Limb (tissue), 2 donors: ENCODE data around the gene GDPGP1.

Source experiments
- DNase-seq, 2 donors: peaks; one replicate each; pipeline ENCODE4 v3.0.0-alpha.2; 2016; ENCODE audit errors: extremely low spot score in 2 of 2

The GDPGP1 gene

DNA sequence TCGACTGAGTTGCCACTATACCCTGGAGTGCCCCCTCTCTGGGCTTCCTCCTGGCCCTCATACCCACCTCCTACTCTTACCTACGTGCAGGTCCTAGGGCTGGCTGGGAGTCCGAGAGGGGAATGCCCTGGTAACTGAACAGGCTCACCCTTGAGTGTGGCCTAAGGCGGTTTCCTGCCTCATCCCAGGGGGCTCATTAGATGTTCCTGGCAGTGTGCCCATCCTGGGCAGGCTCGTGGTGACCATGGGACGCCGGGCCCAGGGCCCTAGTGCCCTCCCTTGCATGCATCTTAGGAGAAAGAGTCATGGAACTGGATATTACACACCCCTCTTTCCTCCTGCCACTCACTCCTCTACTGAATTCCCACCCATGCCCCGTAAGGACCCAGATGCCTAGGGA lies 30.1 kb upstream of the GDPGP1 start:
- peak in 1 of 2 donors; percentile 58 for DNase-seq

DNA sequence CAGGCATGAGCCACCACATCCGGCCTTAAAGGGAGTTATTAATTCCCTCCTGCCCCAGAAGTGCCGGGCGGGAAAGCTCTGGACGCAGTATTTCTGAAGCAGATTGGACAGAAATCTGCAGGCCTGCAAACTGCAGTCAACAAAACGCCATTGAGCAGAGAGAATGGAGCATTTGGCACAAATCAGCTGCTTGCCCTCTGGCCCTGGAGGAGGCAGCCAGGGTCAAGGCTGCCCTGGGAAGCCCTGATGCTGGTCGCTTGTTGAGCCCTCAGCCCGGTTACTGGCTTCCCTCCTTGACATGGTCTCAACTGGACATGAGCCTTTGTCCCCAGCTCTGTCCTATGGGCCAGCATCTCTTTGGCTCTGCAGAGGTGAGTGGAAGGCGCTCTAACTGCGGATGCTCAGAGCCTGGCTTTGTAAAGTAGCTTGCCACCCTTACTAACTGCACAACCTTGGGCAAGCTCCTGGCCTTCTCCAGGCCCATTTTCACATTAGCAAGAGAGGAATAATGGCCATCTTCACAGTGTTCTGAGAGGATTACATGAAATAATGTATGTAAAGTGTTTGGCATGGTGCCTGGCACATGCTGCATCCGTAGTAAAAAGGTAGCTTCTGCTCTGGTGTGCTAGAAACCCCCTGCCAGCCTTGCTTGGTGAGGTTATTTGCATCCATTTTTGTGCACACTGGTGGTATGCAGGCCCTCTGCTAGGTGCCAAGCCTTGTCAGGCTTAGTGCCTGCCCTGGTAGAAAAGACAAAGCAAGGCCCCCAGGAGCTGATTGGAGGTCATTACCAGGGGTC lies 28.8 kb upstream of the GDPGP1 start:
- no peak for DNase-seq

DNA sequence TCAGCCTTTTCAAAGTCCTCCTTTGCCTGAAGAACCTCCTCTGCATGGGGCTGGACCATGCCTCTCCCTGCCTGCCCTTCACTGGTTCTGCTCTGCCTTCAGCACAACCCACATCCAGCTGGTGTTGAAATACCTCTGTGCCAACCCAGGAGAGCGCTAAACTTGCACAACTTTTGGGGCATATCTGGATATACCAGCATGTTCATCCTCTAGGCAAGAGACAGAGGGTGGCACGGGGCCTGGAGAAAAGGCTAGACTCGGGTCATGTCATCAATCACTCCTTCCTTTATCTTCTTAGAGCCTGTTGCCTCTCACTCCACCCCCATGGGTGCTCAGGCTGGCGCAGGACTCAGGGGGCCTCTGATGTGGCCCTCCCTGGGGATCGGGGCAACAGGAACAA lies 28.1 kb upstream of the GDPGP1 start:
- DNase-seq: no peak

DNA sequence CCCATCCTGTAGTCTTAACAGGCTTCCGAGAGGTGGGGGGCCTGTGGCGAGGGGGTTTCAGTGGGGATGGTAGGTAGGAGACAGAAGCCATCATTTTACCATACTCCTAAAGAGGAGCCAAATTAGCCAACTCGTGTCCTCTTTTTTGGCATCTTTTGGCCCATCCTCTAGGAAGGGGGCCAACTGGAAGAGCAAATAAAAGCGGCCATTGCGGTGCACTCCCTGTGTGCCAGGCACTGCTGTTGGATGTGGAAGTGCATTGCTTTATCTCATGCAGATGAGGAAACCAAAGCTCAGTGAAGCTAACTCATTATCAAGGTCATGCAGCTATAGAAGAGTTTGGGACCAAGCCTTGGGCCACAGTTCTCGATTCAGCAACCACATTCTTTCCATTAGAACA lies 26.8 kb upstream of the GDPGP1 start:
- no peak for DNase-seq

DNA sequence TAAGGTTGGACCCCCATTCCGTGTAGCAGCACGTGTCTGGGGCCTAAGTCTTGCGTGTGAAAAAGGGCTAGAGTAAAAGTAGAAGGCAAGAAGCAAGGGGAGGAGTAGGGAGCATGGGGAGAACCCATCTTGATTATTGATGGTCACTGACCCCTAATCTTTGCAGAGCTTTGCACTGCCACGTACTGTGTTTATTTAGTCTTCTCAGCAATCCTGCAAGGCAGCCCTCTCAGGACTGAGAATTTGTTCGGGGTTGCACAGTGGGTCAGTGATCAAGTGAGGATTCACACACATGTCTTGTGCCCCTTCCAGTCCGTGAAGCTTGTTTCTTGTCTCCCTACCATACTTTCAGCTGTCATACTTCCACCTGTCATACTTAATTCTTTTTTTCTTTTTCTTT lies 25.7 kb upstream of the GDPGP1 start:
- DNase-seq: no peak

DNA sequence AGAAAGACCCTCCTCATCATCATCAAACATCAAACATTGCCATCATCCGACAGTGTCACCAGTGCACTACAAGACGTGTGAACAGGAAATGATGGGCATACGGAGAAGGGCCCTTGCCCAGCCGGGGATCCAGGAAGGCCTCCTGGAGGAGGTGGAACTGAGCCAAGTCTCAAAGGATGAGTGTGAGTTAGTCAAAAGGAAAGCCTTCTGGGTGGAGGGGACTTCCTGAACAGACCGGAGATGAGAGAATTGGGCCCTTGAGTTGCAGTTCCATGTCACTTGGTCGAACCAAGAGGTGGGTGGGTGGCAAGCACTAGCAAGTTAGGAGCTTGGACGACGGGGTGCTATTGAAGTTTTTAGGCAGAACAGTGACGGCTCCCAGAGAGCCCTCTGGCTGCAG lies 24.4 kb upstream of the GDPGP1 start:
- no peak for DNase-seq

DNA sequence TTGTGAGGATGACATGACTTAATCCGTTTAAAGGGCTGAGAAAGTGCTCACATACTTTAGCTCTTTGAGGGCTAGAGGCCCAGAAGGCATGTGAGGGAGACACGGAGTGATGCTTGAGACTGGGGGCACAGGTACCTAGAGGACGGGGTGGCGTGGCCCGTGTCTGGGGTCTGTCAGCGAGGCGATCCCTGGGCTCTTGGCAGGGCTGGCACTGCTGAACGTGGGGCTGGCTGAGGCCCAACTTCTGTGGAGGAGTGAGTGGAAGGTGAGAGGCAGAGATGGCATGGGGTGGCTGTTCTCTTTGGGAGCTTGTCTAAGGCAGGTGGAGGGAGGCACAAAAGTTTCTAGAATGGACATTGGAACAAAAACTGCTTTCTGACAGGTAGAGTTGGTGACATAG lies 23.4 kb upstream of the GDPGP1 start:
- DNase-seq: no peak

DNA sequence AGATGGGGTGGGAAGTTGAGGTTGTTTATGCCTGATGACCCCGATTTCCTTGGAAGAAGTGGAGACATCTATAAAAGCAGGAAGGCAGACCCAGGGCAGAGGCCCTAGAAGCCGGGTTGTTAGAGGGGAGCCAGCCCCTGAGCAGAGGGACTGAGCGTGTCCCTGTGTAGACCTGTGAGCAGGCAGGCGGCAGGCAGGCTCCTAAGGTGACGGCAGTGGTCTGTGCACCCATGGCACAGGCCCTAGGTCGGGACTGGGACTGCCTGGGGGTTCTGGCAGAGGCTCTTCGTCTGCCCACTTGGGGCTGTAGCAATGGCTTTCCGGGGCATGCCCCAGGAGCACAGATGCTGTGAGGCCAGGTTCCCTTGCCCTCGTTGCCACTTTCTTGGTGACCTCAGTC lies 23.0 kb upstream of the GDPGP1 start:
- no peak for DNase-seq

DNA sequence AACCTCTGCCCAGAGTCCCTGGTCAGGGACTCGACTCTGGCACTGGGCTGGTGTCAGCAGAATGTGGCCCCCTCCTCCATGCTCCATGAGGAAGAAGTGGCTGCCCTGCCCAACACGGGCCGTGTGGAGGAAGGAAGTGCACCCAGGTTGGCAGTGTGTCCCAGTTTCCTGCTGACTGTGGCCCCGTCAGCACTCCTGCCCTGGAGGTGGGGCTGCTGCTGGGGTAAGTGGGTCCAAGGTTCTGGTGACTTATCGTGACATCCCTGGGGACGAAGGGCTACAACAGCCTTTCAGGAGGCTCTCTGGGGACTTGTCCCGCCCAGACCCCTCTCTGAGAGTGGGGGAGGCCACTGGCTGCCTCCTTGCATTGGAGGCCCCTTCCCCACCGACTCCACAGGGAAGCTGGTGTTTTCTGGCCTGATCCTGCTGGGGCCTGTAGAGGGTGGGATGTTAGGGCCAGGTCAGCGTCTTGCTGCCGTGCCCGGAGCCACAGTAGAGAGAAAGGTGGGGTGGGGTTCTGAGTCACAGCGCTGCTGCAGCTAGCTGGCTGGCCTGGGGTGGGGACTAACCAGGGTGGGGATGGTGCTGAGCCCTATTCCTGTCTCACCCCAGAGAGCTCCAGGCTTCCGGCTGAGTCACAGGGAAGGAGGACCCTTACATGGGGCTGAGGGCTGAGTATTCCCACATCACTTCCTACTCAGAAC lies 22.4 kb upstream of the GDPGP1 start:
- no peak for DNase-seq

DNA sequence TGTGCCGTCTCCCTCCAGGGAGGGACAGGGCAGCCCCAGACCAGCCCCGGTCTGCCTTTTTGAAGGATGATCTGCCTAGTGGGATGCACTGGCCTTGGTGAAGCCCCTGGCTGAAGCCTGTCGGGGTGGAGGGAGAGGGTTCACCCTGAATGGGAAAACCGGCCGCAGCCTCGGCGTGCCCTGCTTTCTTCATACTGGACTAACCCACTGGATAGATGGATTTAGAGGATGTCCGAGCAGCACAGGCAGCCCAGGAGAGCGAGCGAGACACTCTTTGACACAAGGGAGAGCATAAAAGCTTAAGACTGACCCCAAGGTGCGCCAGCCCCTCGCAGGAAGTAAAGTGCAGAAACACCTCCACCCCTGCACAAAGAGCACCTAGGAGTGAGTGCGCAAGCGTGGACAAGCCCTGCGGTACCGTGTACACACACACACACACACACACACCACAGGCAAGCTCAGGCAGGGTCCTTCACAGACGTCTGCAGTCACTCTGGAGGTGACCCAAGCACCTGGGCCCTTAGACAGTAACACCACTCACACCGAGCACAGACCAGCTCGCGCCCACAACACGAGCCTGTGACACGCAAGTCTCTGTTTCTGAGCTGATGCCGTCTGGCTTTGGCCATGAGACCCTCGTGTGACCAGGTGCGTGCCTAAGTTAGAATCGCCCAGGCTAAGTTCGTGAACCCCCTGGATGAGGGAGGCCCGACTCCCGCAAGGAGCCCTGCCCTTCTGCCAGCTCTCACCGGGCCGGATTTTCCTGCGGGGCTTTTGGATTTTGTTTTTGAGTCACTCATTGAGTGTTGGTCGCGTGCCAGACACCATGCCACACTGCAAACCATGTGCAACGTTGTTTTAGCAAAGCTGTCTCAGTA lies 21.5 kb upstream of the GDPGP1 start:
- DNase-seq: no peak

DNA sequence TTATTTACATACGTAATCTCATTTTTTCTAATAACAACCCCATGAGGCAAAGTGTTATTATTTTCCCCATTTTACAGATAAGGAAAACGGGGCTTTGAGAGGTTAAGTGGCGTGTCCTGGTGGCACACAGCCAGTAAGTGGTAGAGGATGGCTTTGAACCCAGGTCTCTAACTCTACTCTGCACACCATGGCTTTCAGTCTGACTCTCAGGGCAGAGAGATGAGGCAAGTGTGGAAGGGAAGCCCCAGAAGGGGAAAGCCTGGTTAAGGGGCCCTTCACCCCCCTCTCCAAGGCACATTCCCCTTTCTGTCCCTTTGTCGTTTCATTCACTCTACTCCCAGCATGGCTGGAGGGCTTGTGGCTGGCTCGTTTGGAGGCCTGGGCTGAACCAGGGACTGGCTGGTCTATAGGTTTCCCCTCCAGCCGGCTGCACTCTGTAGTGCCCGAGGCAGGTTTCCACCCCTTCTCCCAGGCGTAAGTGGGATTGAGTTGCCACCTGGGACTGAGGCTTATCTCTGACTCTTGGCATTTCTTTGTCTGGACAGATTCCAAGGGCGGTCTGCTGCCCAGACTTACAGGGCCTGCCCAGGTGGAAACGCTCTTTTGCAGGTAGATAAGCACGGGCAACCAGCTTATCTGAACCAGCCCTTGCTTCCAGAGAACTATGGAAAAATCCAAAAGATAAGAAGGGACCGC lies 20.7 kb upstream of the GDPGP1 start:
- no peak for DNase-seq

DNA sequence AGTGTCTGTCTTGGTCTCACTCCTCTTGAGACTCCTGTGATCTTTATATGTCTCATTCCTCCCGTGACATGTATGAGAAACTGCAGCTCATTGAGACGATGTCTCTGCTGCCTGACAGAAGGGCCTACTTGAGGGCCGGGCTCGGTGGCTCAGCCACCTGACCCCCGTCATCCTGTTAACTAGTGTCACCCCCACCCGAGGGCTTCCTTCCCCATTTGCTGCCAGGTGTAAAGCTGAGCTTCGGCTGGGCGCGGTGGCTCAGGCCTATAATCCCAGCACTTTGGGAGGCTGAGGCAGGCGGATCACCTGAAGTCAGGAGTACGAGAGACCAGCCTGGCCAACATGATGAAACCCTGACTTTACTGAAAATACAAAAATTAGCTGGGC lies 20.2 kb upstream of the GDPGP1 start:
- no peak for DNase-seq

DNA sequence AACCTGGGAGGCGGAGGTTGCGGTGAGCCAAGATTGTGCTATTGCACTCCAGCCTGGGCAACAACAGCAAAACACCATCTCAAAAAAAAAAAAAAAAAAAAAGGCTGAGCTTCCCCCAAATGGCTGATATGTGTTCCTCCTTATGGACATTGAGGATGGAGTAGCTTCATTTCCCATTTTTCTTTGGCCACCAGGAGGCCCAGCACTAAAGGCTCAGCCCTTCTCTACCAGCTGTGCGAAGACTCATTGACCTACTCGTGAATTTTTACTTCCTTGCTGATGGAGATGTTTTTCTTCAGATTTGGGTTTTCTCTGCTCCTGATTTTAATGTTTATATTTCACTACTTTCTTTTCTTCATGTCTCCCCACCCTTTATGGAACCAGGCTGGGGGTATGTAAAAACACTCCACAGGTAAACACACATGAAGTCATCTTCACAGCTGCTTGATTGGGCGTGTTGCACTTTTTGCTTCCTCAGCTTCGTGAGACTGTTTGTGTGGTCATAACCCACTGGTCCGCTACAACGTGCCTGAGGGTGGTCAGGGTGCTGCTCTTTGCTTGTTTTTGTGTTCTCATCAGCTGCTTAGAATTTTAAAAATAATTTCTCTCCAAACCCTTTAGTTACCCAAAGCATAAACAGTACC lies 19.3 kb upstream of the GDPGP1 start:
- no peak for DNase-seq

DNA sequence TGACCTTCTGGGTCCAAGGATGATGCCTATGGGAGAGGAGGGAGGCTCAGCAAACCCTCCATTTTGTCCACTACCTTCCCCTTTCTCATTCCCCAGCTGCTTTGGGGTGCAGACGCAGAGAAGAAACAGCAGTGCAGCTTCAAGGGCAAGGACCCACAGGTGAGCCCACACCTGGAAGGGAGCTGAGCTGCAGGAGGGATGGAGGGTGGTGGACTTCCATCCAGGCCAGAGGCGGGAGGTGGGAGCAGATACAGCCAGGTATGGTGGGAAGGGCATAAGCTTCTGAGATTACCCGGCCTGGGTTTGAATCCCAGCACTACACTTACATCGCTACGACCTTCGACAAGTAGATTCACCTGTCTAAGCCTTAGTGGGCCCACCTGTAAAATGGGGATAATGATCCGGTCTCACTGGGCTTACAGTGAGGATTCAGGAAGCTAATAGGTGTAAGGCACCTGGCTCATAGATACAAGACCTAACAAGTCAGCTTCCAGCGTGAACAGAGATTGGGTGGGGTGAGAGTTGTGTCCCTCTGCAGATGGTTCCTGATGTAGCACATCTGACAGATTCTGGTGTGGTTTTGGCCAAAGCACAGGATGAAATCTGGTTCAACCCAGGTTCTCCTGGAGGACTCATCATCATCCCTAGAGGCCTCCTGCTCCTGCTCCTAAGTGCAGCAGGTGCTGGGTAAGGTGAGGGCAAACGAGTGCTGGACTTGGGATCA lies 16.2 kb upstream of the GDPGP1 start:
- DNase-seq: no peak

DNA sequence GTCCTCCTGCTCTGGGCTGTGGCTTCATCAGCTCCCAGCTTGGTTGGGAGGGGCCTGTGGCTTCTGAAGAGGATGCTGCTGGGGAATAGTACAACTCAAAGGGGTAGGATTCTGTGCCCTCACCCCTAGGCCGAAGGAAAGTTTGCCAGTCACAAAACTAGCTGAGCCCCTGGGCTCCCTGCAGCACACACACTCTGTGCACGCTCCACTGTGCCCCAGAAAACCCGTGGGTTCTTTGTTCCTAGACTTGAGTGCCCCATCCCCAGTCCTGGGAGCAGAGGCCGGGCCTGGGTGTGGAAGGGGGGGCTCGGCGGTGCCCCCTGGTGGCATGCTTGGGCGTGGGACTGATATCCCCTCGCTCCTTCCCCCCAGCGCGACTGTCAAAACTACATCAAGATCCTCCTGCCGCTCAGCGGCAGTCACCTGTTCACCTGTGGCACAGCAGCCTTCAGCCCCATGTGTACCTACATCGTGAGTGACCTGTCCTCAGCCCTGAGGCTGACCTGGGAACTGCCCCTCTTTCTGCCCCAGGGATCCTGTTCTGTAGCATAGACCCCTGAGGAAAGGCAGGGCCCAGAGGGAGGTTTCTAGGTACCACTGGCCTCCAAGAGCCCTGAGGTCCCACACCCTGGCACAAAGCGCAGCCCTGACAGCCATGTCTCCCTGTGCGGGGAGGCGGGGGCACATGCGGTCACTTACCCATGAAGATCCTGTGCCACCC lies 14.4 kb upstream of the GDPGP1 start:
- DNase-seq: peak in 1 of 2 donors; percentile 54

DNA sequence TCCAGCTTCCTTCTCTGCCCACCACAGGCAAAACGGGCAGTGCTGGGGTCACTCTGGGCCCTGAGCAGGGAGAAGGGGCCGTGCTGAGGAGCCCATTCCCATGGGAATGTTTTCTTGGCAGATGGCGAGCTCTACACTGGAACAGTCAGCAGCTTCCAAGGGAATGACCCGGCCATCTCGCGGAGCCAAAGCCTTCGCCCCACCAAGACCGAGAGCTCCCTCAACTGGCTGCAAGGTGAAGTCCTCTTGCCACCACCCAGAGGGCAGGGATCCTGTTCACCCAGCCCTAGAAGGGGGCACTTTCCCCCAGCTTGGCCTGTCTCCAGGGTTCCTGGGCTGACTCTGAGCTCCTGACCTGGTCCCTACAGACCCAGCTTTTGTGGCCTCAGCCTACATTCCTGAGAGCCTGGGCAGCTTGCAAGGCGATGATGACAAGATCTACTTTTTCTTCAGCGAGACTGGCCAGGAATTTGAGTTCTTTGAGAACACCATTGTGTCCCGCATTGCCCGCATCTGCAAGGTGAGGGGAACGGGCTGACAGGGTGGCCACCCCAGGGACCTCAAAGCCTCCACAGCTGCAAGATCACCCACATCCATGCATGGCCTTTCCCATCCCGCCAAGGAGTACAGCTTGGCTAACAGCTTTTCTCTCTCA lies 12.6 kb upstream of the GDPGP1 start:
- peak in 1 of 2 donors; percentile 57 for DNase-seq

DNA sequence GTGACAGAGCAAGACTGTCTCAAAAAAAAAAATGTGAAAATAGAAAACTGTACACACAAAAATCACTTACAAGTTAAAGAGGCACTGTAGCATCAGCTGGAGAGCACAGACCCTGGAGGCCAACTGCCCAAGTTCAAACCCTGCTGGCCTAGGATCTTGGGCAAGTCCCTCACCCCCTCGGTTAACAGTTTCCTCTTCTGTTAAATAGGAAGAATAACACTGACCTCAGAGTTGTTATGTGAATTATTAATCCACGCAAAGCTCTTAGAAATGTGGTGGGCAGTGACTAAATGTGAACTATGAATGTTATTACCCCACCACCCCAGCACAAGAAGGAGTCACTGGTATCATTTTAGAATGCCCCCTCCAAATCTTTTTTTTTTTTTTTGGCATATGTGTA lies 11.5 kb upstream of the GDPGP1 start:
- DNase-seq: no peak

DNA sequence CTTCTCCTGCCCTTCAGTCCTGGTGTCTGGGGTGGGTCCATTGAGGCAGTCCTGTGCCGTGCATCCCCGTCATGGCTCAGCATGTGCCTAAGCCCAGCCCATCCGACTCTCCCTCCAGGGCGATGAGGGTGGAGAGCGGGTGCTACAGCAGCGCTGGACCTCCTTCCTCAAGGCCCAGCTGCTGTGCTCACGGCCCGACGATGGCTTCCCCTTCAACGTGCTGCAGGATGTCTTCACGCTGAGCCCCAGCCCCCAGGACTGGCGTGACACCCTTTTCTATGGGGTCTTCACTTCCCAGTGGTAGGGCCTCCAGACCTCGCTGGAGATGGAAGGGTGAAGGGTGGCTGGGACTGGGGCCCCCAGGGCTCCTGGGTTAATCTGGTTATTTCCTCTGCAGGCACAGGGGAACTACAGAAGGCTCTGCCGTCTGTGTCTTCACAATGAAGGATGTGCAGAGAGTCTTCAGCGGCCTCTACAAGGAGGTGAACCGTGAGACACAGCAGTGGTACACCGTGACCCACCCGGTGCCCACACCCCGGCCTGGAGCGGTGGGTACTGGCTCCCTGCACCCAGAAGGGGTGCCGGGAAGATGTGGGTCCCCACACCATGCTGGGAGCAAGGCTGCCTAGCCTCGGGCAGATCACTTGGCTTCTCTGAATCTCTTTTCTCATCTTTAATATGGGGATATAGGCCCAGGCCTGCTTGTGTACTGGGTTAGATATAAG lies 10.4 kb upstream of the GDPGP1 start:
- no peak for DNase-seq

DNA sequence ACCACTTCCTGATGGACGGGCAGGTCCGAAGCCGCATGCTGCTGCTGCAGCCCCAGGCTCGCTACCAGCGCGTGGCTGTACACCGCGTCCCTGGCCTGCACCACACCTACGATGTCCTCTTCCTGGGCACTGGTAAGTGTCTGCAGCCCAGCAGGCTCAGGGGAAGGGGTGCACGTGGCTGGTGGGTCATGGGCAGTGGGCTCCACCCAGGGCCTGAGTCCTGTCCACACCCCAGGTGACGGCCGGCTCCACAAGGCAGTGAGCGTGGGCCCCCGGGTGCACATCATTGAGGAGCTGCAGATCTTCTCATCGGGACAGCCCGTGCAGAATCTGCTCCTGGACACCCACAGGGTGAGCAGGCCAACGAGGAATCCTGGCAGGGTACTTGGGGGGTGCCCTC lies 9.0 kb upstream of the GDPGP1 start:
- no peak for DNase-seq
